H9 (cell line): Measurements from ENCODE around the gene SGTA. TPM values are rescaled to one million over a fixed set of nuclear protein-coding genes. Genes with fewer than 3 reads are reported as not detected.

Experiments used
- DNase-seq: peaks from one replicate; pipeline ENCODE4 v3.0.0-alpha.2; 2017
- H2AFZ ChIP-seq: one replicate; pipeline ENCODE4 v1.6.1; 2013; ENCODE audit warnings: mild to moderate bottlenecking, low read length, control low read depth, moderate library complexity
- H2AK5ac ChIP-seq: 2 replicates; pipeline ENCODE4 v1.6.1; 2013; ENCODE audit warnings: low read length, control low read depth, mixed read lengths; ENCODE audit not compliant: insufficient read length
- H2BK120ac ChIP-seq: one replicate; pipeline ENCODE4 v1.6.1; 2013; ENCODE audit warnings: low read depth, mild to moderate bottlenecking, low read length, control low read depth, inconsistent platforms; ENCODE audit not compliant: poor library complexity, severe bottlenecking
- H2BK12ac ChIP-seq: 2 replicates; pipeline ENCODE4 v1.6.1; 2013; ENCODE audit warnings: low read length, control low read depth, mixed read lengths, low read depth; ENCODE audit not compliant: insufficient read length
- H2BK15ac ChIP-seq: 2 replicates; pipeline ENCODE4 v1.6.1; 2013; ENCODE audit warnings: low read depth, low read length, control low read depth
- H2BK20ac ChIP-seq: one replicate; pipeline ENCODE4 v1.6.1; 2013; ENCODE audit warnings: low read depth, mild to moderate bottlenecking, low read length, control low read depth, inconsistent platforms; ENCODE audit not compliant: poor library complexity, severe bottlenecking
- H2BK5ac ChIP-seq: 2 replicates; pipeline ENCODE4 v1.6.1; 2013; ENCODE audit warnings: low read length, control low read depth, mixed read lengths; ENCODE audit not compliant: insufficient read length
- H3K14ac ChIP-seq: 2 replicates; pipeline ENCODE4 v1.6.1; 2013; ENCODE audit warnings: low read length, control low read depth; ENCODE audit not compliant: insufficient read depth
- H3K18ac ChIP-seq: 2 replicates; pipeline ENCODE4 v1.6.1; 2013; ENCODE audit warnings: low read depth, mild to moderate bottlenecking, mixed read lengths, low read length, control low read depth; ENCODE audit not compliant: insufficient read length
- H3K23ac ChIP-seq: 2 replicates; pipeline ENCODE4 v1.6.1; 2013; ENCODE audit warnings: low read length, control low read depth, mixed read lengths, low read depth; ENCODE audit not compliant: insufficient read length
- H3K23me2 ChIP-seq: 2 replicates; pipeline ENCODE4 v1.6.1; 2013; ENCODE audit warnings: low read depth, mild to moderate bottlenecking, mixed read lengths, low read length, control low read depth; ENCODE audit not compliant: insufficient read length, poor library complexity, severe bottlenecking
- H3K27ac ChIP-seq: 2 replicates; pipeline ENCODE4 v1.5.1; 2013; ENCODE audit warnings: low read length, control low read depth, mixed read lengths, low read depth; ENCODE audit not compliant: insufficient read length
- H3K27me3 ChIP-seq: 2 replicates; pipeline ENCODE4 v1.6.1; 2013; ENCODE audit warnings: low read length, control low read depth, inconsistent platforms; ENCODE audit not compliant: insufficient read depth
- H3K4ac ChIP-seq: 2 replicates; pipeline ENCODE4 v1.6.1; 2013; ENCODE audit warnings: low read depth, mild to moderate bottlenecking, control low read depth, inconsistent platforms, low read length, moderate library complexity
- H3K4me1 ChIP-seq: 2 replicates; pipeline ENCODE4 v1.6.1; 2013; ENCODE audit warnings: low read length, control low read depth, inconsistent platforms; ENCODE audit not compliant: insufficient read depth
- H3K4me2 ChIP-seq: 2 replicates; pipeline ENCODE4 v1.6.1; 2013; ENCODE audit warnings: low read length, control low read depth, mixed read lengths; ENCODE audit not compliant: insufficient read length, insufficient read depth
- H3K56ac ChIP-seq: 2 replicates; pipeline ENCODE4 v1.6.1; 2013; ENCODE audit warnings: low read depth, mild to moderate bottlenecking, mixed read lengths, low read length, control low read depth; ENCODE audit not compliant: insufficient read length
- H3K79me1 ChIP-seq: 2 replicates; pipeline ENCODE4 v1.6.1; 2013; ENCODE audit warnings: low read depth, mild to moderate bottlenecking, moderate library complexity, low read length, control low read depth, inconsistent platforms; ENCODE audit not compliant: insufficient read depth, poor library complexity, severe bottlenecking
- H3K79me2 ChIP-seq: 2 replicates; pipeline ENCODE4 v1.6.1; 2013; ENCODE audit warnings: low read length, control low read depth, inconsistent platforms; ENCODE audit not compliant: insufficient read depth
- H3K9ac ChIP-seq: 2 replicates; pipeline ENCODE4 v1.6.1; 2013; ENCODE audit warnings: low read length, control low read depth, mixed read lengths; ENCODE audit not compliant: insufficient read length; ENCODE audit errors: extremely low read depth
- H3K9me3 ChIP-seq: one replicate; pipeline ENCODE4 v1.6.1; 2013; ENCODE audit warnings: low read depth, low read length, inconsistent platforms; ENCODE audit not compliant: control insufficient read depth
- H3T11ph ChIP-seq: one replicate; pipeline ENCODE4 v1.6.1; 2013; ENCODE audit warnings: mild to moderate bottlenecking, low read length, control low read depth, inconsistent platforms
- H4K20me1 ChIP-seq: one replicate; pipeline ENCODE4 v1.6.1; 2013; ENCODE audit not compliant: control insufficient read depth, insufficient read length, insufficient read depth
- H4K5ac ChIP-seq: 2 replicates; pipeline ENCODE4 v1.6.1; 2013; ENCODE audit warnings: low read depth, mild to moderate bottlenecking, mixed read lengths, low read length, control low read depth; ENCODE audit not compliant: insufficient read length
- H4K8ac ChIP-seq: replicated peaks from 2 replicates; pipeline ENCODE4 v1.6.1; 2013; ENCODE audit warnings: low read length, control low read depth, mixed read lengths, low read depth; ENCODE audit not compliant: insufficient read length
- H4K91ac ChIP-seq: 2 replicates; pipeline ENCODE4 v1.6.1; 2013; ENCODE audit warnings: low read depth, mild to moderate bottlenecking, moderate library complexity, mixed read lengths, low read length, control low read depth; ENCODE audit not compliant: insufficient read length
- H3K27ac Mint-ChIP-seq, 3 experiments: 2 replicates in 2 of 3; 3 replicates in 1 of 3; pipeline ENCODE4 v1.8.0; 2020 to 2021; ENCODE audit warnings: mixed read lengths in 3 of 3, mild to moderate bottlenecking in 1 of 3, moderate library complexity in 1 of 3
- H3K27me3 Mint-ChIP-seq: 2 replicates; pipeline ENCODE4 v1.8.0; 2021; ENCODE audit warnings: low read depth, mild to moderate bottlenecking, moderate library complexity, mixed read lengths
- H3K36me3 Mint-ChIP-seq, 3 experiments: 2 replicates in 2 of 3; 3 replicates in 1 of 3; pipeline ENCODE4 v1.8.0; 2020 to 2021; ENCODE audit warnings: low read depth in 3 of 3, mixed read lengths in 3 of 3; ENCODE audit not compliant: insufficient read depth in 1 of 3
- H3K4me1 Mint-ChIP-seq, 2 experiments: 2 replicates each; pipeline ENCODE4 v1.8.0; 2020; ENCODE audit warnings: mixed read lengths in 2 of 2
- H3K4me3 Mint-ChIP-seq, 2 experiments: 2 replicates in 1 of 2; 3 replicates in 1 of 2; pipeline ENCODE4 v1.8.0; 2020 to 2021; ENCODE audit warnings: mild to moderate bottlenecking in 2 of 2, mixed read lengths in 2 of 2, moderate library complexity in 1 of 2
- H3K9me3 Mint-ChIP-seq, 2 experiments: 2 replicates in 1 of 2; 3 replicates in 1 of 2; pipeline ENCODE4 v1.8.0; 2020; ENCODE audit warnings: mild to moderate bottlenecking in 2 of 2, mixed read lengths in 2 of 2, moderate library complexity in 1 of 2
- WGBS: extraction: QIAGEN DNeasy Blood & Tissue Kit; methylation state at CpG from one replicate; pipeline ENCODE4 v1.1.7; 2013; ENCODE audit warnings: missing lambda C conversion rate, low lambda C conversion rate, mixed read lengths; ENCODE audit not compliant: insufficient read length; ENCODE audit errors: extremely low coverage; 5-methylcytosine and 5-hydroxymethylcytosine counted together
- total RNA-seq: library from RNA; stranded (reverse); gene quantifications from 2 replicates; pipeline ENCODE4 v1.2.1, GENCODE V29; 2021
- TF ChIP-seq, protein P1 (sequence below): fragments of 200-600 bp; sonication (generic); conservative IDR thresholded peaks from 3 replicates; pipeline ENCODE4 v1.8.0; 2021; ENCODE audit warnings: antibody characterized with exemption, mild to moderate bottlenecking

SGTA gene
- total RNA-seq, 1 experiment from 2014 or later: 102 TPM

DNA sequence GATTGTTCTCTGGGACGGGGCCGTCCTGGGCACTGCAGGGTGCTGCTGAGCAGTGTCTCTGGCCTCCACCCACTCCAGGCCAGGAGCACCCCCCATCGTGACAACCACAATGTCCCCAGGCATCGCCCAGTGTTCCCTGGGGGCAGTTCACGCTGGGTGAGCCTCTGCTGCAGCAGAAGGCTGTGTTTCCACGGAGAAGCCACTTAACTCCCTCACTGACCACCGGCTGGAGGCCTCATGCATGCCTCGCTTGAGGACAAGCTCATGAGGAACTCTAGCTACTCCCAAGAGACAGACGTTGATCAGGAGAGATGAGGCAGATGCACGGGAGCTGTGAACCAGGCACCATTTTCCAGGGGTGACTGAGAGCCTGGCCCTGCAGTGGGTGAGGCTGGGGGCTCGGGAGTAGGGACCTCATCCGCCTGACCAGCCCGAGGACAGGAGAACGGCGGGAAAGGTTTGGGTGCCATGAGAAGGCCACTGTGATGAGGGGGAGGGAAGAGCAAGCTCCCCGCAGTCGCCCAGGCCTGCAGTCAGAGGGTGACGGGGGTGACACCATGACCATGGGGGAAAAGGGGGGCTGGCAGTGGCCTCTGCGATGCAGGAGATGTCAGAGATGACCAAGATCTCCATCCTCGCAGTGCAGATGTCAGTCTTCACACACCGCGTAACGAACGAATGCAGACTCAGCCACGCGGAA, 48.3 kb downstream of the SGTA start:
- Histone ChIP-seq H2BK5ac (no peak overlapping the region), H3K18ac (no peak overlapping the region), H4K5ac (no peak overlapping the region), H3K56ac (no peak overlapping the region), H3K27ac (no peak overlapping the region), H2BK12ac (no peak overlapping the region), H2BK20ac (no peak overlapping the region), H3K4me2 (no peak overlapping the region), H3T11ph (no peak overlapping the region), H3K14ac (no peak overlapping the region), H2BK15ac (no peak overlapping the region), H3K27me3 (no peaks in the 10 kb centered on the region), H3K79me1 (no peaks in the 10 kb centered on the region), H3K79me2 (no peaks in the 10 kb centered on the region), H2AK5ac (no peak overlapping the region), H3K23me2 (peaks cover 5% of the 10 kb centered on the region), H2AFZ (no peak overlapping the region), H3K9ac (no peak overlapping the region), H4K91ac (no peak overlapping the region), H3K4ac (no peak overlapping the region), H3K4me1 (no peaks in the 10 kb centered on the region), H3K9me3 (no peaks in the 10 kb centered on the region), H3K23ac (no peak overlapping the region), H2BK120ac (no peak overlapping the region), H4K20me1 (no peaks in the 10 kb centered on the region), H4K8ac (no peak overlapping the region)
- DNase-seq: no peak
- no peak overlapping the region for H3K27ac Mint-ChIP-seq
- peaks cover 33 to 45% (median 40%) of the 10 kb centered on the region in 3 experiments for H3K36me3 Mint-ChIP-seq
- no peaks in the 10 kb centered on the region; the same call in 1 of the 2 replicates for H3K27me3 Mint-ChIP-seq
- WGBS: no CpG with 5 or more reads among the region's 26 CpGs
- H3K9me3 Mint-ChIP-seq: no peaks in the 10 kb centered on the region; a peak in 1 of 5 replicates
- no peak overlapping the region for H3K4me3 Mint-ChIP-seq
- peaks cover 5 to 6% of the 10 kb centered on the region in 2 experiments for H3K4me1 Mint-ChIP-seq
- TF ChIP-seq, protein P1, sequence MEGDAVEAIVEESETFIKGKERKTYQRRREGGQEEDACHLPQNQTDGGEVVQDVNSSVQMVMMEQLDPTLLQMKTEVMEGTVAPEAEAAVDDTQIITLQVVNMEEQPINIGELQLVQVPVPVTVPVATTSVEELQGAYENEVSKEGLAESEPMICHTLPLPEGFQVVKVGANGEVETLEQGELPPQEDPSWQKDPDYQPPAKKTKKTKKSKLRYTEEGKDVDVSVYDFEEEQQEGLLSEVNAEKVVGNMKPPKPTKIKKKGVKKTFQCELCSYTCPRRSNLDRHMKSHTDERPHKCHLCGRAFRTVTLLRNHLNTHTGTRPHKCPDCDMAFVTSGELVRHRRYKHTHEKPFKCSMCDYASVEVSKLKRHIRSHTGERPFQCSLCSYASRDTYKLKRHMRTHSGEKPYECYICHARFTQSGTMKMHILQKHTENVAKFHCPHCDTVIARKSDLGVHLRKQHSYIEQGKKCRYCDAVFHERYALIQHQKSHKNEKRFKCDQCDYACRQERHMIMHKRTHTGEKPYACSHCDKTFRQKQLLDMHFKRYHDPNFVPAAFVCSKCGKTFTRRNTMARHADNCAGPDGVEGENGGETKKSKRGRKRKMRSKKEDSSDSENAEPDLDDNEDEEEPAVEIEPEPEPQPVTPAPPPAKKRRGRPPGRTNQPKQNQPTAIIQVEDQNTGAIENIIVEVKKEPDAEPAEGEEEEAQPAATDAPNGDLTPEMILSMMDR: no peak
